Measurements from ENCODE around the gene PRKCH. TPM values are rescaled to one million over a fixed set of nuclear protein-coding genes. Genes with fewer than 3 reads are reported as not detected.

The PRKCH gene
- total and polyA plus RNA-seq, 2 of the 13 experiments (the other 11 are each of a cell fraction or from before 2014, with no cell fraction given) = 0.48 to 1.3 TPM

- Histone ChIP-seq H3K27ac (ENCODE audit: extremely low read length, insufficient read depth, low read length) (no peak overlapping the region), H3K4me3 (replicated peaks in 1 of 3; ENCODE audit: insufficient read depth in 1 of 3, low read depth in 2 of 3, low read length in 3 of 3) (no peak overlapping the region), H4K20me1 (ENCODE audit: insufficient read depth, low read length) (no peaks in the 10 kb centered on the region), H3K36me3 (replicated peaks in 1 of 2; ENCODE audit: control insufficient read depth in 1 of 2, insufficient read depth in 2 of 2, low read length in 2 of 2) (no peaks in the 10 kb centered on the region), H3K27me3 (ENCODE audit: control insufficient read depth in 1 of 2, insufficient read depth in 2 of 2, low read length in 2 of 2) (no peaks in the 10 kb centered on the region; a peak in 1 of 5 replicates), H3K9me3 (ENCODE audit: low read length) (no peaks in the 10 kb centered on the region), H3K9ac (ENCODE audit: insufficient read depth, low read depth, low read length) (no peak overlapping the region), H3K4me2 (ENCODE audit: low read depth, low read length) (no peak overlapping the region), H3K4me1 (ENCODE audit: insufficient read depth, low read length) (peaks cover 44% of the 10 kb centered on the region), H3K79me2 (ENCODE audit: insufficient read depth, low read length) (no peaks in the 10 kb centered on the region), H2AFZ (ENCODE audit: low read length) (no peak overlapping the region)
- POLR2A ChIA-PET = no interaction called here
- DNase-seq (ENCODE audit: low spot score) = no peak
- ATAC-seq = no peak
- no peak for TF ChIP-seq ZNF407 (CRISPR knock-in tag; IDR thresholded peaks at IDR 0.05; ENCODE audit: not compliant biosample characterization)
- no peak for TF ChIP-seq GMEB1 (CRISPR knock-in tag; IDR thresholded peaks at IDR 0.05; ENCODE audit: borderline replicate concordance)
- TF ChIP-seq MTA1 (CRISPR knock-in tag; IDR thresholded peaks at IDR 0.05; ENCODE audit: borderline replicate concordance) = no peak
- TF ChIP-seq AGO1 (IDR thresholded peaks at IDR 0.05; ENCODE audit: low read depth, low read length, poor library complexity, severe bottlenecking) = no peak
- no peak for TF ChIP-seq PCBP1 (IDR thresholded peaks at IDR 0.05; ENCODE audit: borderline replicate concordance, low read depth, low read length)
- TF ChIP-seq GTF2F1 (IDR thresholded peaks at IDR 0.05; ENCODE audit: low read length) = no peak
- no peak for TF ChIP-seq ZNF879 (CRISPR knock-in tag; IDR thresholded peaks at IDR 0.05)
- TF ChIP-seq MYNN (CRISPR knock-in tag; IDR thresholded peaks at IDR 0.05; ENCODE audit: low read depth) = no peak
- TF ChIP-seq ZNF33A (CRISPR knock-in tag; IDR thresholded peaks at IDR 0.05; ENCODE audit: borderline replicate concordance) = no peak
- TF ChIP-seq ZNF768 (CRISPR knock-in tag; IDR thresholded peaks at IDR 0.05) = no peak
- no peak for TF ChIP-seq ZNF792 (CRISPR knock-in tag; IDR thresholded peaks at IDR 0.05)
- TF ChIP-seq ZNF660 (CRISPR knock-in tag; IDR thresholded peaks at IDR 0.05; ENCODE audit: borderline replicate concordance, low read depth) = no peak
- TF ChIP-seq ZEB1 (IDR thresholded peaks at IDR 0.05; ENCODE audit: insufficient replicate concordance, low read depth) = no peak
- WGBS (ENCODE audit: low lambda C conversion rate) = 71% methylated on average over 3 of the region's 3 CpGs
- in situ Hi-C loops (cut with HindIII; ENCODE audit: extremely low pct_ligation_motif_present, low pct_unique_long_range_greater_than_20kb) (no loop called here), intact Hi-C loops (cut with micrococcal nuclease; ENCODE audit: unreplicated experiment) (no loop called here)
- CTCF ChIA-PET (ENCODE audit: low intra/inter-chr PET ratio, low total read pairs) = no interaction called here
- FAIRE-seq = no peak
- BruUV-seq (replicated peaks) = no TSS peak
These were observed 263.0 kb downstream of the PRKCH start for GRCh38 chr14:61584331-61584741.
